Neutrophil (primary cell): Measurements from ENCODE around the gene BCDIN3D.

ENCODE experiments used
- H3K27ac ChIP-seq: fragments of 200-600 bp; sonication (generic); 2 replicates; pipeline ENCODE4 v1.5.1; 2016; ENCODE audit warnings: mild to moderate bottlenecking, moderate library complexity
- H3K27me3 ChIP-seq: fragments of 200-600 bp; sonication (generic); 2 replicates; pipeline ENCODE4 v1.6.0; 2016; ENCODE audit warnings: mild to moderate bottlenecking
- H3K36me3 ChIP-seq: fragments of 200-600 bp; sonication (generic); 2 replicates; pipeline ENCODE4 v1.5.1; 2017
- H3K4me1 ChIP-seq, 2 experiments: fragments of 200-600 bp in 1 of 2; sonication (generic) in 1 of 2; 1 replicate in 1 of 2; 2 replicates in 1 of 2; pipeline versions ENCODE4 v1.5.1 to v1.6.1; 2013 to 2016; ENCODE audit warnings: low read depth in 1 of 2, low read length in 1 of 2, mild to moderate bottlenecking in 1 of 2, moderate library complexity in 1 of 2; ENCODE audit not compliant: control insufficient read depth in 1 of 2, insufficient read depth in 1 of 2
- H3K4me3 ChIP-seq, 2 experiments: fragments of 200-600 bp in 1 of 2; sonication (generic) in 1 of 2; 1 replicate in 1 of 2; 2 replicates in 1 of 2; pipeline ENCODE4 v1.5.1; 2013 to 2016; ENCODE audit warnings: low read depth in 1 of 2, low read length in 1 of 2, mild to moderate bottlenecking in 1 of 2, moderate library complexity in 1 of 2
- H3K9me3 ChIP-seq: fragments of 200-600 bp; sonication (generic); 2 replicates; pipeline ENCODE4 v1.5.1; 2016
- CTCF ChIP-seq: fragments of 200-600 bp; sonication (generic); IDR thresholded peaks from 2 replicates; pipeline ENCODE4 v1.5.1; 2016; ENCODE audit warnings: antibody characterized with exemption

The BCDIN3D gene

GRCh38 chr12:49885118-49885517 is 42.2 kb upstream of the BCDIN3D start:
- no peak for TF ChIP-seq CTCF
- Histone ChIP-seq H3K27me3 (peaks cover 44% of the 10 kb centered on the region), H3K36me3 (no peaks in the 10 kb centered on the region), H3K9me3 (no peaks in the 10 kb centered on the region), H3K27ac (no peak overlapping the region), H3K4me3 (no peak overlapping the region), H3K4me1 (no peaks in the 10 kb centered on the region)

GRCh38 chr12:49882851-49883464 is 40.1 kb upstream of the BCDIN3D start:
- peaks cover 43% of the 10 kb centered on the region for H3K27me3 ChIP-seq
- no peak overlapping the region for H3K27ac ChIP-seq
- no peak for TF ChIP-seq CTCF
- no peaks in the 10 kb centered on the region for H3K9me3 ChIP-seq
- no peak overlapping the region for H3K4me3 ChIP-seq
- H3K4me1 ChIP-seq: no peaks in the 10 kb centered on the region
- H3K36me3 ChIP-seq: no peaks in the 10 kb centered on the region

- TF ChIP-seq CTCF: no peak
- no peaks in the 10 kb centered on the region for H3K36me3 ChIP-seq
- no peaks in the 10 kb centered on the region for H3K4me1 ChIP-seq
- no peak overlapping the region for H3K4me3 ChIP-seq
- H3K27ac ChIP-seq: no peak overlapping the region
- no peaks in the 10 kb centered on the region for H3K9me3 ChIP-seq
- peaks cover 37% of the 10 kb centered on the region for H3K27me3 ChIP-seq
Observed at GRCh38 chr12:49882248-49882850, 39.4 kb upstream of the BCDIN3D start.

- Histone ChIP-seq H3K27ac (no peak overlapping the region), H3K9me3 (no peaks in the 10 kb centered on the region), H3K27me3 (peaks cover 30% of the 10 kb centered on the region)
Observed at GRCh38 chr12:49881415-49882247, 38.7 kb upstream of the BCDIN3D start.

More at GRCh38 chr12:49881415-49882247, 38.7 kb upstream of the BCDIN3D start:
- no peak for TF ChIP-seq CTCF
- Histone ChIP-seq H3K36me3 (no peaks in the 10 kb centered on the region), H3K4me3 (no peak overlapping the region), H3K4me1 (no peaks in the 10 kb centered on the region)
